Natural killer cell (primary cell): ENCODE results near the gene PIWIL4. TPM values are rescaled to one million over a fixed set of nuclear protein-coding genes. Genes with fewer than 3 reads are reported as not detected.

Source experiments
- ATAC-seq, 3 donors: fragments of 150-1000 bp in 2 of 3; fragments of 200-7000 bp in 1 of 3; cut with Tn5 transposase; 1 replicate in 1 of 3; 2 replicates in 2 of 3; pipeline ENCODE4 v1.10.0; 2021; ENCODE audit warnings: mild to moderate bottlenecking in 2 of 3, moderate library complexity in 2 of 3
- DNase-seq, 2 donors: peaks; one replicate each; pipeline versions ENCODE4 v3.0.0 to v3.0.0-alpha.2; 2013 to 2021; ENCODE audit warnings: mixed read lengths in 1 of 2
- H3K27ac ChIP-seq: one replicate; pipeline ENCODE4 v1.5.1; 2013; ENCODE audit warnings: mild to moderate bottlenecking, low read length
- H3K27me3 ChIP-seq: one replicate; pipeline ENCODE4 v1.6.1; 2013; ENCODE audit warnings: low read length; ENCODE audit not compliant: control insufficient read depth, insufficient read depth
- H3K36me3 ChIP-seq: one replicate; pipeline ENCODE4 v1.6.1; 2013; ENCODE audit warnings: low read length; ENCODE audit not compliant: control insufficient read depth, insufficient read depth
- H3K4me1 ChIP-seq: one replicate; pipeline ENCODE4 v1.6.1; 2013; ENCODE audit warnings: low read length; ENCODE audit not compliant: control insufficient read depth, insufficient read depth
- H3K4me3 ChIP-seq: one replicate; pipeline ENCODE4 v1.5.1; 2013; ENCODE audit warnings: low read length
- H3K9me3 ChIP-seq: one replicate; pipeline ENCODE4 v1.6.1; 2013; ENCODE audit warnings: low read length; ENCODE audit not compliant: control insufficient read depth, insufficient read depth
- H3K27ac Mint-ChIP-seq, 2 donors: one replicate each; pipeline ENCODE4 v1.8.0; 2022; ENCODE audit warnings: mild to moderate bottlenecking in 2 of 2, mixed read lengths in 2 of 2, moderate library complexity in 1 of 2
- H3K27me3 Mint-ChIP-seq, 2 donors: one replicate each; pipeline ENCODE4 v1.8.0; 2022; ENCODE audit warnings: low read depth in 2 of 2, mixed read lengths in 2 of 2
- H3K36me3 Mint-ChIP-seq: one replicate; pipeline ENCODE4 v1.8.0; 2022; ENCODE audit warnings: mixed read lengths
- H3K4me1 Mint-ChIP-seq, 2 donors: one replicate each; pipeline ENCODE4 v1.8.0; 2022; ENCODE audit warnings: mixed read lengths in 2 of 2
- H3K4me3 Mint-ChIP-seq: one replicate; pipeline ENCODE4 v1.8.0; 2022; ENCODE audit warnings: mild to moderate bottlenecking, moderate library complexity, mixed read lengths
- H3K9me3 Mint-ChIP-seq, 2 donors: one replicate each; pipeline ENCODE4 v1.8.0; 2022; ENCODE audit warnings: mixed read lengths in 2 of 2
- WGBS: methylation state at CpG from one replicate; pipeline ENCODE4 v1.1.7; 2013; ENCODE audit warnings: missing lambda C conversion rate; ENCODE audit not compliant: insufficient coverage; 5-methylcytosine and 5-hydroxymethylcytosine counted together
- intact Hi-C: fragments of 100-400 bp; cut with micrococcal nuclease; formaldehyde crosslinking; loops from one replicate; pipeline ENCODE4 v1.14.2; 2022
- total RNA-seq, 4 donors: library from RNA; stranded (reverse); fragments of 120-200 nt in 1 of 4; gene quantifications; one replicate each; pipeline versions ENCODE4 v1.2.3 to v1.2.4, GENCODE V29; 2013 to 2022
- TF ChIP-seq, protein P1 (sequence below): fragments of 200-600 bp; IDR thresholded peaks from one replicate; pipeline ENCODE4 v1.8.0; 2022; ENCODE audit warnings: antibody characterized with exemption

The PIWIL4 gene
- total RNA-seq, 3 donors from 2014 or later (not counting 1 experiment from before 2014, with no cell fraction given): 2.0 to 2.7 (median 2.2) TPM

DNA sequence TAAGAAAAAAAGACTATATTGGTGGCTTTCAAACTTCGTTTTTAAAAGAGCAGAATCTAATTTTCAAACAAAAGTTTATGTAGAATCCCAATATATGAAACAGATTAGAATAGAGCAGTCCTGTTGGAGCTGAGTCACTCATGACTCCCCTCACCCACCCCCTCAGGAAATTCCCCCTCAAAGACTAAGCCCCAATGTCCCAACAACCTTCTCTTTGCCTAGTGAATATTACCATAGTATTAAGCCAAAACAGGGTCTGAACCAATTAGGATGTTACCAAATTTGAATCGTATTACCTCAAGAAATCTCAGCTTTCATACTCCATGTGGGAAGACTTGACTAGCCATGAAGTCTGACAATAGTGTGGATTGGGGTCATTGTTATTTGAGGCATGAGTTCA is 7.8 kb upstream of the PIWIL4 start:
- Mint-ChIP-seq H3K36me3 (no peaks in the 10 kb centered on the region), H3K4me3 (no peak overlapping the region), H3K9me3 (no peaks in the 10 kb centered on the region), H3K4me1 (peaks cover 4 to 5% of the 10 kb centered on the region in 2 donors), H3K27ac (no peak overlapping the region), H3K27me3 (no peaks in the 10 kb centered on the region)
- H3K36me3 ChIP-seq: no peaks in the 10 kb centered on the region
- ATAC-seq: no peak
- no peak overlapping the region for H3K4me3 ChIP-seq
- WGBS: 86% methylated on average over 2 of the region's 2 CpGs
- intact Hi-C loops: no loop called here
- DNase-seq: no peak
- no peaks in the 10 kb centered on the region for H3K27me3 ChIP-seq
- no peaks in the 10 kb centered on the region for H3K4me1 ChIP-seq
- TF ChIP-seq, protein P1, sequence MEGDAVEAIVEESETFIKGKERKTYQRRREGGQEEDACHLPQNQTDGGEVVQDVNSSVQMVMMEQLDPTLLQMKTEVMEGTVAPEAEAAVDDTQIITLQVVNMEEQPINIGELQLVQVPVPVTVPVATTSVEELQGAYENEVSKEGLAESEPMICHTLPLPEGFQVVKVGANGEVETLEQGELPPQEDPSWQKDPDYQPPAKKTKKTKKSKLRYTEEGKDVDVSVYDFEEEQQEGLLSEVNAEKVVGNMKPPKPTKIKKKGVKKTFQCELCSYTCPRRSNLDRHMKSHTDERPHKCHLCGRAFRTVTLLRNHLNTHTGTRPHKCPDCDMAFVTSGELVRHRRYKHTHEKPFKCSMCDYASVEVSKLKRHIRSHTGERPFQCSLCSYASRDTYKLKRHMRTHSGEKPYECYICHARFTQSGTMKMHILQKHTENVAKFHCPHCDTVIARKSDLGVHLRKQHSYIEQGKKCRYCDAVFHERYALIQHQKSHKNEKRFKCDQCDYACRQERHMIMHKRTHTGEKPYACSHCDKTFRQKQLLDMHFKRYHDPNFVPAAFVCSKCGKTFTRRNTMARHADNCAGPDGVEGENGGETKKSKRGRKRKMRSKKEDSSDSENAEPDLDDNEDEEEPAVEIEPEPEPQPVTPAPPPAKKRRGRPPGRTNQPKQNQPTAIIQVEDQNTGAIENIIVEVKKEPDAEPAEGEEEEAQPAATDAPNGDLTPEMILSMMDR: no peak
- H3K27ac ChIP-seq: no peak overlapping the region
- no peaks in the 10 kb centered on the region for H3K9me3 ChIP-seq

DNA sequence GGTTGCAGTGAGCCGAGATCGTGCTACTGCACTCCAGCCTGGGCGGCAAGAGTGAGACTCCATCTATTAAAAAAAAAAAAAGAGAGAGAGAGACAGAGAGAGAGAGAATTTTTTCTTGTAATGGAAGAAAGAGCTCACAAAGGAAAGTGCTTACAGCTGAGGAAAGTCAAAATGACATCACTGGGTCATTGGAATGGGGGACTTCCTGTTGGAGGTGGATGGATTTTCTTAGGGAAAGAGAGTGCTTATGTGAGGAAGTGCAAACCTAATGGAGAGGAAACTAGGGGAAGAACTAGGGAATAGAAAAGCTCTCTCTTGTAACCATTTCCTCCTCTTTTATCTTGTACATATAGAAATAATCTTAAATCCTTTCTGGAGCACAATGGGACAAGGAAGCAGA is 6.3 kb upstream of the PIWIL4 start:
- H3K36me3 Mint-ChIP-seq: no peaks in the 10 kb centered on the region
- no peaks in the 10 kb centered on the region for H3K9me3 Mint-ChIP-seq
- no peak overlapping the region for H3K4me3 ChIP-seq
- H3K27me3 Mint-ChIP-seq: no peaks in the 10 kb centered on the region
- no peak overlapping the region for H3K27ac ChIP-seq
- DNase-seq (no peak), ATAC-seq (no peak)
- no peak overlapping the region for H3K27ac Mint-ChIP-seq
- H3K4me1 Mint-ChIP-seq: no peaks in the 10 kb centered on the region
- H3K36me3 ChIP-seq: no peaks in the 10 kb centered on the region
- 93% methylated on average over 3 of the region's 3 CpGs for WGBS
- H3K4me1 ChIP-seq: no peaks in the 10 kb centered on the region
- no peak overlapping the region for H3K4me3 Mint-ChIP-seq
- intact Hi-C loops: no loop called here
- TF ChIP-seq, protein P1: no peak
- H3K9me3 ChIP-seq: no peaks in the 10 kb centered on the region
- H3K27me3 ChIP-seq: no peaks in the 10 kb centered on the region

DNA sequence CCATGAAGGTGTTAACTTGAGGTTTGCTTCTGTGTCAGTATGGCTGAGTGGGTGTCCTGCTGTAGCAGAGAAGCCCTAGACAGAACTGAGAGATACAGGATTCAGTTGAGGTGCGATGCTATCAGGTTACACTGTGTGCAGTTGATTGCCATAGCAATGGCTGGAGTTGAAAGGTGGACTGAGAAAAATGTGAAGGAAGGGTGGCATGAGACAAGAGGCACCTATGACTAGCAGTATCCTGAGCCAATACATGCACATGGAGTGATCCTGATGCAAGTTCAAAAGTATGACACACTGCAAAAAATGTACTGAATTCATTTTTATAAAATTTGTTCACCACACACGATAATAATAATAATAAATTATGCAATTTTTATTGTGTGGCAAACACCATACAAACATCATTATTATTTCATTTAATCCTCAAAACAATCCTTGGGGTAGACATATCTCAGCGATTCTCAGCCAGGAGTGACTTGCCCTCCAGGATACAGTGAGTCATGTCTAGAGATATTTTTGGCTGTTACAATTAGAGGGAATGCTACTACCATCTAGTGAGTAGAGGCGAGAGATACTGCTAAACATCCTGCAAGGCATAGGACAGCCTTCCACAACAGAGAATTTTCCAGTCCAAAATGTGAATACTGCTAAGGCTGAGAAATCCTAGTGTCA is 3.9 kb upstream of the PIWIL4 start:
- intact Hi-C loops: no loop called here
- Histone ChIP-seq H3K36me3 (no peaks in the 10 kb centered on the region), H3K9me3 (no peaks in the 10 kb centered on the region), H3K4me1 (no peaks in the 10 kb centered on the region), H3K27me3 (no peaks in the 10 kb centered on the region), H3K27ac (no peak overlapping the region), H3K4me3 (no peak overlapping the region)
- Mint-ChIP-seq H3K4me1 (no peaks in the 10 kb centered on the region), H3K36me3 (no peaks in the 10 kb centered on the region), H3K9me3 (no peaks in the 10 kb centered on the region), H3K27me3 (no peaks in the 10 kb centered on the region), H3K27ac (no peak overlapping the region), H3K4me3 (no peak overlapping the region)
- no peak for ATAC-seq
- WGBS: 97% methylated on average over 3 of the region's 4 CpGs
- TF ChIP-seq, protein P1: no peak
- DNase-seq: no peak

DNA sequence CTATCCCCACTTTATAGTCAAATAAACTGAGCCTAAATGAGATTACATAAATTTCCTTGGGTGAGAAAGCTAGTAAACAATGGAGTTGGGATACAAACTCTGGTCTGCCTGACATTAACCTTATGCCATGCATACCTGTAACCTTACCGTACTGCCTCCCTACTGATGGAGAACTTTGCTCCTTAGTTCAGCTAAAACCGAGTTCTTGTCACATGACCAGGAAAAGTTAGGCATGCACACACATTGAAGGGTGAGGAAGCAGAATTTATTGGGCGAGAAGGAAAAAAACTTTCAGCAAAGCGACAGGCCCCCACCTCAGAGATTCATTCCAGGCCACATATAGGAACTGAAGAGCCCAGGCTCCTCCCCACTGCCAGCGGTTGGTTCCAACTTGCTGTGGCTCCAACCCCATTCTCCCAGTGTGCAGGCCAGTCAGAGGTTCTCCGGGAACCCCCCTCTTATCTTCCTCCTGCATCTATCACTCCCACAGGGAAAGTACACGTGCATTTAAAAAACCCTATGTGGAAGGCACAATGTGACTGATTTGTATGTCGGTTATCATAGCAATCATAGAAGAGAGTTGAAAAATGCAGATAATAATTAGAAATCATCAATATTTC is 3.2 kb upstream of the PIWIL4 start:
- H3K9me3 ChIP-seq: no peaks in the 10 kb centered on the region
- Mint-ChIP-seq H3K27me3 (no peaks in the 10 kb centered on the region), H3K36me3 (no peaks in the 10 kb centered on the region), H3K4me1 (no peaks in the 10 kb centered on the region), H3K4me3 (no peak overlapping the region), H3K9me3 (no peaks in the 10 kb centered on the region), H3K27ac (no peak overlapping the region)
- no peaks in the 10 kb centered on the region for H3K27me3 ChIP-seq
- DNase-seq: no peak
- ATAC-seq: no peak
- no peaks in the 10 kb centered on the region for H3K4me1 ChIP-seq
- H3K36me3 ChIP-seq: no peaks in the 10 kb centered on the region
- no peak overlapping the region for H3K4me3 ChIP-seq
- TF ChIP-seq, protein P1: no peak
- 96% methylated on average over 7 of the region's 8 CpGs for WGBS
- intact Hi-C loops: no loop called here
- no peak overlapping the region for H3K27ac ChIP-seq
